Measurements from ENCODE around the gene DPRX. TPM values are rescaled to one million over a fixed set of nuclear protein-coding genes. Genes with fewer than 3 reads are reported as not detected.

The DPRX gene
- total RNA-seq, 1 experiment from 2014 or later, result not detected

GRCh38 chr19:53647350-53647749 is 15.6 kb downstream of the DPRX start:
- intact Hi-C loops (cut with micrococcal nuclease; ENCODE audit: unreplicated experiment), result no loop called here
- peaks cover 6% of the 10 kb centered on the region; the same call in 1 of the 2 replicates for H3K9me3 ChIP-seq (ENCODE audit: insufficient read depth, low read depth)
- no peak overlapping the region for H3K27ac ChIP-seq
- no peaks in the 10 kb centered on the region for H3K27me3 ChIP-seq (ENCODE audit: insufficient read depth, low read depth)
- TF ChIP-seq CTCF (conservative IDR thresholded peaks at IDR 0.05), result no peak
- no peak for TF ChIP-seq EZH2 (IDR thresholded peaks at IDR 0.05; ENCODE audit: low read depth)
- H2AFZ ChIP-seq, result no peak overlapping the region
- BruUV-seq (replicated peaks), result no TSS peak
- no peak overlapping the region for H3K4me2 ChIP-seq
- no peaks in the 10 kb centered on the region for H3K9me2 ChIP-seq (ENCODE audit: insufficient read depth)
- H3K79me2 ChIP-seq (ENCODE audit: low read depth), result no peaks in the 10 kb centered on the region
- no peak overlapping the region for H3K4me3 ChIP-seq
- DNase-seq, result no peak
- CTCF ChIA-PET, result no interaction called here
- H3K4me1 ChIP-seq (replicated peaks; ENCODE audit: insufficient read depth), result no peaks in the 10 kb centered on the region
- H4K20me1 ChIP-seq (ENCODE audit: insufficient read depth), result no peaks in the 10 kb centered on the region
- H3K36me3 ChIP-seq (ENCODE audit: low read depth), result no peaks in the 10 kb centered on the region
- no peaks in the 10 kb centered on the region for H3F3A ChIP-seq (ENCODE audit: insufficient read depth, low read depth)
- POLR2A ChIA-PET (ENCODE audit: unreplicated experiment), result no interaction called here

- no peak for DNase-seq
- ChIA-PET CTCF (no interaction called here), POLR2A (ENCODE audit: unreplicated experiment) (no interaction called here)
- H3K4me1 ChIP-seq (replicated peaks; ENCODE audit: insufficient read depth), result no peaks in the 10 kb centered on the region
- H4K20me1 ChIP-seq (ENCODE audit: insufficient read depth), result no peaks in the 10 kb centered on the region
- no peaks in the 10 kb centered on the region for H3K9me2 ChIP-seq (ENCODE audit: insufficient read depth)
- H3F3A ChIP-seq (ENCODE audit: insufficient read depth, low read depth), result no peaks in the 10 kb centered on the region
- no peaks in the 10 kb centered on the region for H3K79me2 ChIP-seq (ENCODE audit: low read depth)
- no peaks in the 10 kb centered on the region for H3K27me3 ChIP-seq (ENCODE audit: insufficient read depth, low read depth)
- no TSS peak for BruUV-seq (replicated peaks)
- H3K27ac ChIP-seq, result no peak overlapping the region
- intact Hi-C loops (cut with micrococcal nuclease; ENCODE audit: unreplicated experiment), result no loop called here
- no peak overlapping the region for H3K4me3 ChIP-seq
- no peak overlapping the region for H3K4me2 ChIP-seq
- peaks cover 6% of the 10 kb centered on the region; the same call in 1 of the 2 replicates for H3K9me3 ChIP-seq (ENCODE audit: insufficient read depth, low read depth)
- no peaks in the 10 kb centered on the region for H3K36me3 ChIP-seq (ENCODE audit: low read depth)
- H2AFZ ChIP-seq, result no peak overlapping the region
- no peak for TF ChIP-seq EZH2 (IDR thresholded peaks at IDR 0.05; ENCODE audit: low read depth)
- no peak for TF ChIP-seq CTCF (conservative IDR thresholded peaks at IDR 0.05)
These were observed 16.0 kb downstream of the DPRX start for GRCh38 chr19:53647792-53648191.

GRCh38 chr19:53649746-53650593 is 18.2 kb downstream of the DPRX start:
- H3K79me2 ChIP-seq (ENCODE audit: low read depth), result no peaks in the 10 kb centered on the region
- no peaks in the 10 kb centered on the region for H3K36me3 ChIP-seq (ENCODE audit: low read depth)
- H3K4me2 ChIP-seq, result no peak overlapping the region
- H3F3A ChIP-seq (ENCODE audit: insufficient read depth, low read depth), result no peaks in the 10 kb centered on the region
- BruUV-seq (replicated peaks), result no TSS peak
- H2AFZ ChIP-seq, result no peak overlapping the region
- no peaks in the 10 kb centered on the region for H3K27me3 ChIP-seq (ENCODE audit: insufficient read depth, low read depth)
- intact Hi-C loops (cut with micrococcal nuclease; ENCODE audit: unreplicated experiment), result no loop called here
- H3K9me2 ChIP-seq (ENCODE audit: insufficient read depth), result no peaks in the 10 kb centered on the region
- POLR2A ChIA-PET (ENCODE audit: unreplicated experiment), result no interaction called here
- CTCF ChIA-PET, result no interaction called here
- no peaks in the 10 kb centered on the region for H3K4me1 ChIP-seq (replicated peaks; ENCODE audit: insufficient read depth)
- no peaks in the 10 kb centered on the region for H4K20me1 ChIP-seq (ENCODE audit: insufficient read depth)
- no peak for DNase-seq
- H3K4me3 ChIP-seq, result no peak overlapping the region
- H3K27ac ChIP-seq, result no peak overlapping the region
- TF ChIP-seq EZH2 (IDR thresholded peaks at IDR 0.05; ENCODE audit: low read depth) (no peak), CTCF (conservative IDR thresholded peaks at IDR 0.05) (no peak)
- peaks cover 10% of the 10 kb centered on the region; the same call in 1 of the 2 replicates for H3K9me3 ChIP-seq (ENCODE audit: insufficient read depth, low read depth)
